Colonic mucosa (tissue), 4 donors: ENCODE measurements around the gene TBC1D5. TPM values are rescaled to one million over a fixed set of nuclear protein-coding genes. Genes with fewer than 3 reads are reported as not detected.

Experiments used
- DNase-seq: peaks from one replicate; pipeline ENCODE4 v3.0.0-alpha.2; 2020
- H3K27ac ChIP-seq: fragments of 200-600 bp; one replicate; pipeline ENCODE4 v1.8.0; 2021
- H3K27me3 ChIP-seq: fragments of 200-600 bp; one replicate; pipeline ENCODE4 v1.8.0; 2021
- H3K36me3 ChIP-seq: fragments of 200-600 bp; one replicate; pipeline ENCODE4 v1.8.0; 2021
- H3K4me1 ChIP-seq: fragments of 200-600 bp; one replicate; pipeline ENCODE4 v1.8.0; 2021; ENCODE audit warnings: mild to moderate bottlenecking
- H3K4me3 ChIP-seq: fragments of 200-600 bp; one replicate; pipeline ENCODE4 v1.8.0; 2021
- H3K9ac ChIP-seq, 2 donors: one replicate each; pipeline ENCODE4 v1.7.0; 2013; ENCODE audit warnings: control low read depth in 2 of 2, low read depth in 2 of 2, low read length in 2 of 2
- H3K9me3 ChIP-seq: fragments of 200-600 bp; one replicate; pipeline ENCODE4 v1.8.0; 2021
- CTCF ChIP-seq: fragments of 200-600 bp; IDR thresholded peaks from one replicate; pipeline ENCODE4 v1.8.0; 2022; ENCODE audit warnings: antibody characterized with exemption, mild to moderate bottlenecking
- intact Hi-C: fragments of 100-400 bp; cut with DNase I; formaldehyde crosslinking; loops from one replicate; pipeline ENCODE4 v1.14.1; 2022
- total RNA-seq, 2 donors: library from RNA; stranded (reverse); fragmentation: NEBNext Ultra II Directional in 1 of 2; extraction: Animal tissue kit (Norgen Biotek cat#: 25700) in 1 of 2; gene quantifications; one replicate each; pipeline ENCODE4 v1.2.1, GENCODE V29; 2021
- donor health status: healthy.
- donor health status: DM: no; HTN: no; CAD: no.
- donor health status: DM: no; HTN: no; CAD: no.

Gene TBC1D5
- total RNA-seq, 2 donors from 2014 or later: 29.9 to 31.2 TPM

GRCh38 chr3:17298038-17298437, 444.4 kb downstream of the TBC1D5 start:
- Histone ChIP-seq H3K9me3 (no peaks in the 10 kb centered on the region), H3K4me3 (no peak overlapping the region), H3K4me1 (no peaks in the 10 kb centered on the region), H3K27ac (no peak overlapping the region), H3K27me3 (no peaks in the 10 kb centered on the region), H3K9ac (no peak overlapping the region), H3K36me3 (no peaks in the 10 kb centered on the region)
- TF ChIP-seq CTCF: no peak
- intact Hi-C loops: no loop called here
- no peak for DNase-seq

- DNase-seq: no peak
- no peaks in the 10 kb centered on the region for H3K4me1 ChIP-seq
- H3K9ac ChIP-seq: no peak overlapping the region
- H3K4me3 ChIP-seq: no peak overlapping the region
- H3K9me3 ChIP-seq: no peaks in the 10 kb centered on the region
- TF ChIP-seq CTCF: no peak
- no peaks in the 10 kb centered on the region for H3K27me3 ChIP-seq
- H3K27ac ChIP-seq: no peak overlapping the region
- no peaks in the 10 kb centered on the region for H3K36me3 ChIP-seq
- intact Hi-C loops: no loop called here
These were observed 449.9 kb downstream of the TBC1D5 start for GRCh38 chr3:17292556-17292955.

- TF ChIP-seq CTCF: no peak
- H3K27ac ChIP-seq: no peak overlapping the region
- no peak overlapping the region for H3K9ac ChIP-seq
These were observed 451.5 kb downstream of the TBC1D5 start for GRCh38 chr3:17290894-17291293.

GRCh38 chr3:17288839-17289399, 453.5 kb downstream of the TBC1D5 start:
- Histone ChIP-seq H3K9me3 (no peaks in the 10 kb centered on the region), H3K27me3 (no peaks in the 10 kb centered on the region), H3K4me1 (no peaks in the 10 kb centered on the region), H3K27ac (no peak overlapping the region), H3K9ac (no peak overlapping the region), H3K4me3 (no peak overlapping the region), H3K36me3 (no peaks in the 10 kb centered on the region)
- TF ChIP-seq CTCF: no peak
- intact Hi-C loops: no loop called here
- DNase-seq: no peak

More at GRCh38 chr3:17290894-17291293, 451.5 kb downstream of the TBC1D5 start:
- no peak overlapping the region for H3K4me3 ChIP-seq
- no peaks in the 10 kb centered on the region for H3K9me3 ChIP-seq
- DNase-seq: no peak
- no peaks in the 10 kb centered on the region for H3K27me3 ChIP-seq
- H3K4me1 ChIP-seq: no peaks in the 10 kb centered on the region
- intact Hi-C loops: no loop called here
- no peaks in the 10 kb centered on the region for H3K36me3 ChIP-seq

- no peak overlapping the region for H3K9ac ChIP-seq
- no peaks in the 10 kb centered on the region for H3K36me3 ChIP-seq
- no peaks in the 10 kb centered on the region for H3K4me1 ChIP-seq
- H3K27ac ChIP-seq: no peak overlapping the region
- no peaks in the 10 kb centered on the region for H3K27me3 ChIP-seq
- no peak for TF ChIP-seq CTCF
- H3K4me3 ChIP-seq: no peak overlapping the region
- no peak for DNase-seq
- intact Hi-C loops: no loop called here
- no peaks in the 10 kb centered on the region for H3K9me3 ChIP-seq
These were observed 455.3 kb downstream of the TBC1D5 start for GRCh38 chr3:17287006-17287689.
